Activated T-cell treated with anti-CD3 and anti-CD28 coated beads for 1 hour (primary cell): ENCODE data around the gene PRKAG1.

Experiments used
- DNase-seq: peaks from one replicate; pipeline ENCODE4 v3.0.0-alpha.2; 2020; ENCODE audit warnings: low read depth

PRKAG1 gene

DNA sequence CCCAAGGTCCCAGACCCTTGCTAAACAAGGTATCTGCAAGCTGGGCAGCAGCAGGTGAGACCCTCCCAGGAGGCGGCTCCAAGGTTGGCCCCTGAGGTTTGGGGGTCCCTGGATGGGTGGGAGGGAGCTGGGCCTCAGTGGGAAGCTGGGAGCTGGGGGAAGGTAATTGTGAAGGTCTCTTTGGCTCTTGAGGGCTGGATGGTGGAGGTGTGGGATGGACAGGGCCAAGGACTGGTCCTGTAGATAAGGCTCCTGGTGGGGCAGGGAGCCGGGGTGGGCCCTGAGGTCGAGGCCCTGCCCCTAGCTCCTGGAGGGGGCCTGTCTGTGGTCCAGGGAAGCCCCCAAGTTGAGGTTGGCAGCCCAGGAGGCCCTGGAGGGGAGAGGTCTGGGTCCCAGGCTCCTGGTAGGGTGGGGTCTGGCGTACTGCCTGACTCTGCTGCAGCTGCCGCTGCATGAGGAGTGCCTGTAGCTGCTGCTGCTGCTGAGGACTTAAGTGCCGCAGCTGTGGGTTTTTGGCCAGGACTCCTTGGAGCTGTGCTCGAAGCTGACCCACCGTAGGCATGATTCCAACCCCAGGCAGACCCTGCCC lies 13.1 kb upstream of the PRKAG1 start:
- DNase-seq: no peak

DNA sequence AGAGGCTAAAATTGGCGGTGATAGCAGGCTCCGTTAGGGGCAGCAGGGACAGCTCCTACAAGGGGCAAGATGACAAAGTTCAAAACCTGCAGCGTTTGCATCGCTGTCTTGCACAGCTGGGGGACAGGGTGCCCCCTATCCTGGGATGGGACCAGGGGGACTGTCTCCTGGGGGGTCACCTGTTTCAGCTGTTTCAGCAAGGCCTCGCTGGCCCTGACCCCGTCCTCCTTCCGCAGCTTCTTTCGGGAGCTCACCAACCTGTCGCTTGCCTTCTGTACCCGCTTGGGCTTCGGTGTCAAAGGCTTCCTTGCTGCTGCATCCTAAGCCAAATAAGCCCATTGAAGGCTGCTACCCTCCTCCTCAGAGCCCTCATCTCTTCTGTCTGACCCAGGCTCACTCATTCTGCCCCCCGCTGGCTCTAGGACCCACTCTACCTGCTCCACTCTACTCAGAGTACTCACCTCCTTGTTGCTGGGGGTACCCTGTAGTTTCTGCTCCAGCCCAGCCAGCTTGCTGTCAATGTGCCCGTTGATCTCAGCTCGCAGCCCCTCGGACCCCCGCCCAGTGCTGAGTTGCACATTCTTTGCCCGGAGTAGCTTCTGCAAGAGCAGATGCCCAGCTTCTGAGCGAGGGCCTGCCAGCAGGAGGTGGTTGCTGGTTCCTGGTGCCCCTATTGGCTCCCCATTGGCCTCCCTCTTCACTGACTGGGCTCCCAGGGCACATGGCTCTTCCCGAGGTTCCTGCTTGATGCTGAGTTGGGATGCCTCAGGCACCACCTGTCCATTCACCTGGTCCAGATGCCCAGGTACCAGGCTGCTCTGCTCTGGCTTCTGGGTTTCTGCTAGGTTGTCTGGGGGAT lies 12.4 kb upstream of the PRKAG1 start:
- no peak for DNase-seq

GRCh38 chr12:49030119-49030518 lies 11.5 kb upstream of the PRKAG1 start:
- DNase-seq: no peak

GRCh38 chr12:49028666-49029275 lies 10.2 kb upstream of the PRKAG1 start:
- DNase-seq: no peak

DNA sequence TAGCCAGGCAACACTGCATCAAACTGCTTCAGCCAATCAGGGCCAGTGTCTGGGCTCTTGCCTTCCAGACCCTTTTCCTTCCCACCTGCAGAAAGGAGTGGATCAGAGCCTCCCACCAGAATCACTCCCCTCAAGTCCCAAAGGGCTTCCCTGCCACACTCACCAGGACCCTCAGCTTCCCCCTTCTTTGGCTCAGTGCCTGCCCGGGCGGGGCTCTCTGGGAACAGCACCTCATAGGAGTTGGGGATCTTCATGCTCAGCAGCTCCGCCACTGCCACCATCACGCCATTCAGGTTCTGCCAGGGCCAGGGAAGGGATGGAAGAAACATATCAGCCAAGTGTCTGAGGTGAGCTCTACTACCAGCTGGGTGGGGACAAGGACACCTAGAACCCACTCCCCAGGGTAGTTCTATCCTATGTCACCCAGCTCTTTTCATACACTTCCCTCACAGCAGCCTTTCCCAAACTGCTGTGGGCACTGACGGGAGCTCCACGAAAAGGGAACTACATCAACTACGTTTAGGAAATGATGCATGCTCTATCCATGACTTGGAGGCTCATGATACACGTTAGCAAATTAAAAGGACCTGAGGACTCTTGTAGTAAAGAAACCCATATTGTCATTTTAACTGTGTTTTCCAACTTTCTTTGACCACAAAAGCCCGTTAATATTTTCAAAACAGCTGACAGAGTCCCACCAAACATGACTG lies 9.4 kb upstream of the PRKAG1 start:
- DNase-seq: no peak

GRCh38 chr12:49026678-49027480 lies 8.3 kb upstream of the PRKAG1 start:
- no peak for DNase-seq

- no peak for DNase-seq
Observed at GRCh38 chr12:49026101-49026500, 7.5 kb upstream of the PRKAG1 start.

DNA sequence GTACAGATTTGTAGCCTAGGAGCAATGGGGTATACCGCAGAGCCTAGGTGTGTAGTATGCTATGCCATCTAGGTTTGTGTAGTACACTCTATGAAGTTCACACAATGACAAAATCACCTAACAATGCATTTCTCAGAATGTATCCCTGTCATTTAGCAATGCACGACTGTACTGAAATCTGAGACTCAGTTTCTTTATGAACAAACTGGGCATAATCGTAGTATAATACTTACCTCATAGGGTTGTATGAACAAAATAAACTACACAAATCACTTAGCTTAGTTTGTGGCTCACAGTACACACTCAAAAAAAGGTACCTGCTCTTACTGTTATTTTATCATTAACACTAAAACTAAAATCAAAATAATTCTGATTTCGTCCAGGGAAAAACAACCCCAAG lies 6.9 kb upstream of the PRKAG1 start:
- no peak for DNase-seq

DNA sequence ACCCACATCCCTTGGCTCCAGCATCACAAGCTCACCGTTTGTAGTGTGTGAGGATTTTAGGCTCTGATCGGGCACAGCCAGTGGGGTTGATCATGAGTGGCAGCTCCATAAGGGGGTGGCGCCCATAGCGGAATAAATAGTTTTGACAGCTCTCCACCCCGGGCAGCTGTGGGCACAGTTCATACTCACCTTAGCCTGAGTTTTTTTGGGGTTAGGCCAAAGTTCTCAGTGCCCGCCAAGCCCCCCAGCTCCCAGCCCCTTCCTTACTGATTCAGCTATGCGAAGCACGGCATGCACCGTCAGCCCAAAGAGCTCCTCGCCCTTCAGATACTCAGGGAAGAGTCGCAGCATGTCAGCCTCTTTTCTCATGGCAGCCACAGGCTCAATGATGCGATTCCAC lies 6.0 kb upstream of the PRKAG1 start:
- DNase-seq: no peak

GRCh38 chr12:49023812-49024211 lies 5.2 kb upstream of the PRKAG1 start:
- no peak for DNase-seq

DNA sequence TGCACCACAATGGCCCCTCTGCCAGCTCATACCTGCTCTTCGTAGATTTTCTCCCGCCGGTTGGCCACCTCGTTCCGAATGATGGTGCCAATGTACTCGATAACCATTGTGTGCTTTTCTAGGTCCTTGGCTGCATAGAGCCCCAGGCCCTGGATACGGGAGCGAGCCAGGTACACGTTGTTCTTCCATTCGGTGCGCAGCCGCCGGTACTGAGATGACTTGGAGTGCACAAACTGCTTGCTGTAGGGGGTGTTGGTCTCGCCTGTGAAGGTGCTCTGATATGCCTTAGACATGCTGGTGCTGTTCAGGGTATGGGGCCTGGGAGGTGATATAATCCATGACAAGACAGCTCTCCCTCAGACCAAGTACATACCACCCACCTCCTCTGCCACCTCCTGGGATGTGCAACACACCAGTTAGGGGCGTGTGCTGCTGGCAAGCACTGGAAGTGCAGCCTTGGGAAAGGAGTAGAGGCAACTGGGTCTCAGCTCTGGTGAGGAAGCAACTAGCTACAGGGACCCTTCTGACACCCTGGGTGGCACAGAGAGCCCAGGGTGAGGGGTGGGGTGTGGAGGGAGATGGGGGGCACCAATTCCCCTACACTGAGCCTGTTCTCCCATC lies 4.1 kb upstream of the PRKAG1 start:
- DNase-seq: no peak

DNA sequence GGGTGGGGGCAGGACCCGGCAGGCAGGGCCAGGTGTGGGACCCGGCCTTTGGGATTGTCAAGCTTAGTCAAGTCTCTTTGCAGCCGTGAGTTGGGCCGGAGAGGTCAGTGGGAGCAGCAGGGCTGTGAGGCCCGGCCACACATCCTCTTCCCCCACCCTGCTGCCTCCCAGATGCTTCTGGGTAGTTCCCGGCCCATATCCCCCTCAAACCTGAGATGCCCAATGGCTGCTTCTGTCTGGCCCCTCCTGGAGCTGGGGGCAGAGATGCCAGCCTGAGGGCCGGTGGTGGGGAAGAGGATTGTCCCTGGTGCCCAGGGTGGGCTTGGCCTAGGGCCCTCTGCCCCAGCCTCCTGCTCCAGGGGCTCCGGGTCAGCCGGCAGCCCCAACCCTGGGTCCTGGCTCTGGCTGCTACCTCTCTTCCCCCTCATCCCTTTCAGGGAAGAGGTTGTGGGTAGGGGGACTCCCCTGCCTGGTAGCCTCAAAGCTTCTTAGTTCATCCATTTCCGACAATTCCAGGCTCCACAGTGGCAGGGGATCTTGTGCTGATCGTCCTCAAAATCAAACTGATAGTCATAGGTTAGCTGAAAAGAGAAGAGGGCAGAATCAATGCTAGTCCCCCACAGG lies 2.8 kb upstream of the PRKAG1 start:
- no peak for DNase-seq

DNA sequence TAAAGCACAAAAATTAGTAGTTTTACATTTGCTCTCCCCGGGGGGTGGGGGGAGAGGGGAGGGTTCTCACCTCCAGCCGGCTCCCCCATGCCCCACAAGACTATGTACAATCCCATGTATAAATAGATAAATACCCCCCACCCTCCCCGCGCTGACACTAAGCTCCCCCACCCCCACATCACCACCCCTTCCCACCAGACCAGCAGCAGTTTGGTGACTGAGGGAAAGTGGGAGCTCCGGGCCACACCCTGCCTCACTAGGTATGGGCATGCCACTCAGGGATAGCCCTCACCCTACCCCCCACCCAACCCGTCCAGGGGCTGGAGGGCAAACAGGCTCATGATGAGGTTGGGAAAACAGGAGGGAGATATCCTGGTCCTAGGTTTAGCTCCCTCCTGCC lies 1.9 kb upstream of the PRKAG1 start:
- DNase-seq: no peak

DNA sequence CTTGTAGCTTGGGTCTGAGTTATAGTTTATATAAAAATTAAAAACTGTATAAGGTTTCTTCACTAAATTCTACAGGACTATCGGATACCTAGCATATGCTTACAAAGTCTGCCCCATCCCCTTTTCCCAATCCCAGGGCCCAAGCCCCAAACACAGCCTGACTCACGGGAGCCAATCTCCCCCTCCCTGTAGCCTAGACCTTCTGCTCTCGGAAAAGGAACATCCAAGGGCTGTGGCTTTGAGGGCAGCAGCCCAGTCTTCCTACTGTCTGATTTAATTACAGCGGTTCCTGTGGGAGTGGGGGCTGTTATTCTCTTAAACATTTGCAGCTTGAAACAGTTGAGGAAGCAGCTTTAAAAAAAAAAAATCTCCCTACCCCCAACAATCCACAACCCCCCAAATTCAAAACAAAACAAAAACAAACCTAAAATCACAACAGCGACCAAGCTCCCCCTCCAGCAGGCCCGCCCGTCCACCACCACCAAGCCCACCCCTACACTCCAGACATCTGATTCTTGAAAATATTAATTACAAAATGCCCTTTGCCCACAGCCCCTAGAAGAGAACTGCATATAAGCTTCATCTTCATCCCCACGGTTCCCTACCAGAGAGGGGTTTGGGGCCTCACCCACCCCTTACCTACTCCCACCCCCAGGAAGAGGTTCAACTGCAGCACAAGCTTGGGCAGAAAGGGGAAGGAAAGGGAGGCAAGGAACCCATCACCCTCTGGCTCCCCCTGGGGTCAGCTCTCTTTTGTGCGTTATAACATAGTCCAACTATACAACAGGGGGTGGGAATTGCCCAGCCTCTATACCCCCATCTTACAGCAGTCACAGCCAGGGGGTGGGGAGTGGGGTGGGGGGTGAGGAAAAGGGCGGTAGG lies 1.1 kb upstream of the PRKAG1 start:
- DNase-seq: peak; percentile 30

GRCh38 chr12:49019120-49019430 lies 499 bp upstream of the PRKAG1 start:
- DNase-seq: no peak

GRCh38 chr12:49017891-49018260 lies 700 bp downstream of the PRKAG1 start:
- DNase-seq: no peak

- no peak for DNase-seq
Observed at GRCh38 chr12:49015196-49015595, 3.4 kb downstream of the PRKAG1 start.

GRCh38 chr12:49014547-49014946 lies 4.0 kb downstream of the PRKAG1 start:
- DNase-seq: no peak

GRCh38 chr12:49013428-49013827 lies 5.1 kb downstream of the PRKAG1 start:
- no peak for DNase-seq

DNA sequence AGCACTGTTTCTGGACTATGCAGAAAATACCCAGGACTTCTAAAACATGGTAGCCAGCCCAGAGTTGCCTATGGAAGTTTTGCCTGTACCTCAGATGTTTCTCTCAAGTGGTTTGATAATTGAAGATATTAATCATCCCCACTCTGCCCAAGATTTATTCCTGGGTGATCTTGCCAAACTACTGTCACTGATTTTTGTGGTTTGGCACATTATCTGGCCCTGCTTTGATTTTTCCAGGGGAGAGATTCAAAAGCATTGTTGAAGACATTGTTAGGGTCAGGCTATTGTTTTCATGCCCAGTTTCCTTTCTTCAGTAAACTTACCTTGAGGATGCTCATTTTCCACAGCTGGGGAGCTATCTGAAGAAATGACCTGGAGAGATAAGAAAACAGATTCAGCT lies 5.8 kb downstream of the PRKAG1 start:
- no peak for DNase-seq
